ENCODE measurements around the gene TBC1D7.

TBC1D7 gene

DNA sequence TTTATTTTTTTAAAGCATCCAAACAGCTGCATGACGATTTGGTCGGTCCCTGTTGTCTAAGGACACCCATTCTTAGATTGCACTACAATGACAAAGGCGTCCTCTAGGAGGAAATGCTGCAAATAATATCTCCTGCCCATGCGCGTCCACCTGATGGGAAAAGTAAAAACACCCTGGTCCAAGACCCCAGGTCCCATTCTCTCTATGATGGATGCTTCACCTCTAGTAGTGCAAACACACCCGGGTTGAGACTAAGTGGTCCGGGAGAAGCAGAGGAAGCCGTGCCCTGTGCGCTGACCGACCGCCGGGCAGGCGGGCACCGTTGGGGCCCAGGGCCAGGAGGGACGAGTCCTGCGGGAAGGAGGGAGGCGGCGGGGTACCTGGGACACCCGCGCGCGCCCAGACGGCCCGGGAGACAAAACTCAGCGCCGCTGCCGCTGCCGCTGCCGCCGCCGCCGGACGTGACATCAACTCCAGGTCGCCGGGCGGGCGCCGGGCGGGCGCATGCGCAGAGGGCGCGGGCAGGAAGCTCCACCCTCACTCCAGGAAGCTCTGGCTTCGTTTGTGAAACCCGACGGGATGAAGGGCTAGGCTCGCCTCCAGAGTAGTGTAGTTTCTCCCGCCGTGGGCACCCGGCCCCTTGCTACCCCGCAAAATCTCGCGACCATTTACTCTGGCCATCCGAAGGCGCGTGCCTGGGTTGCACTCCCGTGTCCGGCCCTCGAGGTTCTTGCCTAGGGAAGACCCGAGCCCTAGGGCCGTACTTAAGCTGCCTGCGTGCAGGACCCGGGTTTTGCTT is at the start of gene TBC1D7:
TBC1D7 (minus strand) TSS at position 462 of the 799 bp plus-strand sequence. CDS start 1,639 bp downstream, outside the sequence.
- peak; percentile 93 for DNase-seq

DNA sequence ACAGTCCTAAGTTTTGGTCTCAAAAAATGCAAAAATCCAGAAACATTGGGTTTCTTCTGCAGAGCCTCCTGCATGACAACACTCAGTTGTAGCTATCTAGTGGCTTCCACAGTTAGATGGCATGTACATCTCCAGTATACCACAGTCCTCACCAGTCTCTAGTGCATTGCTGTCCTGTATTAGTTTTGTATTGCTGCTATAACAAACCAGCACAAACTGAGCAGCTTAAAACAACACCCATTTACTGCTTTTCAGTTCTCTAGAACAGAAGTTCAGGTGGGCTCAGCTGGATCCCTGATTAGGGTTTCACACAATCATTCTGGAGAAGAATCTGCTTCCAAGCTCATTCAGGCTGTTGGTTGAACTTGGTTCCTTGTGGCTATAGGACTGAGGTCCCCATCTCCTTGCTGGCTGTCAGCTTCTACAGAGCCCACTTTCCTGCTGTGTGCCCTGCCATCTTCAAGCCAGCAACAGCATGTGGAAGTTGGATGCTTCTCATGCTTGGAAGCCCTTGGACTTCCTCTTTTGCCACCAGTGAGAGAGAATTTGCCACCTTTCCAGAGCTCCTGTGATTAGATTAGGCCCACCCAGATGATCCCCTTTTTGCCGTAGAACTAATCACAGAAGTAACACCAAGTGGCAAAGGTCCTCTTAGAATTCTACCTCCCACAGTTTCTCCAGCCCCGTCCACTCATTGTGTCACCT is 48.9 kb upstream of the TBC1D7 start:
- DNase-seq, result no peak

DNA sequence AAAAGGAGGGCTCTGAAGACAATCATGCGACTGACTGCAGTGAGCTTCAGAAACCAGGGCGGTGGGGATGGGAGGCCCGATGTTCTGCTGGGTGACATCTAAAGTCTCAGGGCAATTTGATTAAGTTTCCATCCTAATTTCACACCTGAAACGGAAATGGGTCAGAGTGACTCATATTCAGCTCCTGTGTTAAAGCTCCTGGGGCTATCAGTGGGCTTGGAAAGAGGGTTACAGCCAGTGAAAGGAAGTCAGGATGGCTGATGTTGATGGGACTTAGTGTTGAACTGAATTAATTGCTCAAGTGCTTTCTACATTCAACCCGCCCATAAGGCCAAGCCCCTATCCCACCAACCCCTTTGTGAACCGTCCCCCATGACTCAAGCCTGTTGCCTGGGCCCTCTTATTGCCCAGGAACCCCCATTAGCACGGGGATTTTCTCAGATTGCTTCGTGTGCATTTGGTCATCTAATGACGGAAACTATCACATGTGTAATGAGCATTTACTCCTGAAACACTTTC is 47.1 kb upstream of the TBC1D7 start:
- peak; percentile 41 for DNase-seq

DNA sequence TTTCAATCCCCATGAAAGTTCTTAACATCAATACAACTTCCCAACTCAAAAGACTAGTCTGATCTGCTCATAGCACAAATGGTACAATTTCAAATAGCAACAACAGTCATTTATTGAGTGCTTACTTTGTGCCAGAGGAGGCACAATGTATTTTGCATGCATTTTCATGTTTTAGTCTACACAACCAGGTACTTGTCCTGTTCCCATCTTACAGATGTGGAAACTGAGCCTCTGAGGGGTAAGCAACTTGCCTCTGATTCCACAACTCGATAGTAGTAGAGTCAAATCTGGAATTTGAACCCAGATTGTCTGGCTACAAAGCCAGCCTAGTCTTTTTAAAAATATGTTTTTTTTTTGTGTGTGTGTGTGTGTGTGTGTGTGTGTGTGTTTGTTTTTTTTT is 45.6 kb upstream of the TBC1D7 start:
- DNase-seq, result no peak

DNA sequence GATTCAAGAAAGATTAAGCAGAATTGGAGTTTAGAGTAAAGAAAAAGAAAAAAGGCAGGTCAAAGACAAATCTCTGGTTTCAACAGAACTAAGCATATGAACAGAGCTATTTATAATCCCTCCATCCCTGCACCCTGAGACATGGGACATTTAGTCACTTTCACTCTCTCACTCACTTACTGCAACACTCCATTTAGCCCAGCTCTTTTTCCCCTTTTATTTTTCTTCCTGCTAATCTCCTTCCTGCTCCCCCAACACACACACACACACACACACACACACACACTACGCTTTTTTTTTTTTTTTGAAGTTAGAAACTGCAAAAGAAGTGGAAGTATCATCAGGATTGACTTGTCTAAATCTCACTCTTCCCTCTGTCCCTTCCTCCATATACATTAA is 45.1 kb upstream of the TBC1D7 start:
- DNase-seq, result no peak

DNA sequence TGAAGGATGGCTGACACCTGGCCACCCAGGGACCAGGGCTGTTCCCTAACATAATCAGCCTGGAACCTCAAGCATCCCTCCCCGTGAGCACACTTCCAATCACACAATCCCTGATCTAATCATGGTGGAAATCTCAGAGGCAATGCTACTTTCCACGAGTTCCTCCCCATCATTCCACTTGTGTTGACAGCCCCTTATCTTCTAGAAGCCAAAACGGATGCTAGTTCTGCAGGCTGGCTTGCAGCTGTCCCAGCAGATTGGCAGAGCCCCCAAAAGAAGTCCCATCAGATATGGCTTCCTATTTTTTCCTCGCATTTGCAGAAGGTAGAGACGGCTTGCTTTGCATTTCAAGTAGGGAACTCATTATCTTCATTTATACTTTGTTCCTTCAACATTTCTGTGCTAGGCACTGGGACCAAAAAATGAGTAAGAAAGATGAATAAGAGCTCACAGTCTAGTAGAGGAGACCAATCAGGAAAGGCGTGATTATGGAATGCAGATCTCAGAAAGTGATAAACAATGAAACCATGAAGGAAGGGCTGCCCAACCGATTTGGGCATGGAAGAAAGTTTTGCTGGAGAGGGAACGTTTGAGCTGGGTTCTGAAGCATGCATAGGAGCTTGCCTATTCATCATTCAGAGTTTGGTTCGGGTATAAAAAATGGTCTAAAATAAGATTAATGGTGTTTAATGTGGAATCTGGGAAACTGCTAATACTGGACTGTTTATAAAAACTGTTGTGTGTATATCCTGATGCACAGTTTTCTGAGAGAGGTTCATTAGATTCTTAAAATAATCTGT is 44.6 kb upstream of the TBC1D7 start:
- DNase-seq, result no peak

DNA sequence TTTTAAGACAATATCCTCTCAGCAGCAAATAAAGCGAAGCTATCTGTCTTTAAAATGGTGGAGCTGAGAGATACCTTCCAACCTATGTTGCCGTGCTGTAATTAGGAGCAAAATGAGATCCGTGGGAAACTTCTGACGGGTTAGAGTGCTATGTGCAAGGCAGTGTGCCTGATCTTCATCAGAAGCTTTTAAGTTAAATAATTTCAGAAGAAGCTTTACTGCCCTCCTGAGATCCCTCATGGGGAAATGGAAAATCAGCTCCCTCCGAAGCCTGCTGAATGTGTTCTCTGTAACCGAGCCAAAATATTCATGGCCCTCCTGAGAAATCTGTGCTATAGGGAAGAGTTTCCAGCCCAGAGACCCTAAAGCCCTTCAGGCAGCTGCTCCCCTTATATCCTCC is 43.7 kb upstream of the TBC1D7 start:
- DNase-seq, result no peak

DNA sequence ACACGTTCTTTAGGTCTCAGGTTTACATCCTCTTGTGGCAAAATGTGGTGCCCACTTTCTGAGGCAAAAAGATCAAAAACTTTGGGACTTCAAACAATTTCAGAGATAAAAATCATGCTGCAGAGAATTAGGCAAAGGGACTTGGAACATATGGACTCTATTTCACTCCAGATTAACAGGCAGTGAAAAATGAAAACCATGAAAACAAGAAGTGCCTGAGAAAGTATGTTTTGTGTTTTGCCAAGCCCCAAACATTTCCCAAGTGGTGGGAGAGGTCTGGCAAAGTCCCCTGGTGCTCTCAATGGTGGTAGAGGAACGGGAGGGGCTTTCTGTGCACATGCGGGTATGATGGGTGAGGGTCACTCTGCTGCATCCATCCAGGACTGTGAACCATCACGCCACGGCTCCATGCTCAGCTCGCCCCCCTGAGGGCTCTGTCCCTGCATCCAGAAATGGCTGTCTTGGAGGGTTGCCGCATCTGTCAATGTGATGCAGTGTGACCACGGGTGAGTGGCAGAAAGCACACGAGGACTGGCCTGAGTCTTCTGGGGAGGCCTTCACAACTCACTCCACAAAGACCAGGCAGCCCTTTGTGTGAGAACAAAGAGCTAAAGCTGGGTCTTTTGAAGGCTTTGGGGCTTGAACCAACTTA is 43.2 kb upstream of the TBC1D7 start:
- DNase-seq, result no peak

DNA sequence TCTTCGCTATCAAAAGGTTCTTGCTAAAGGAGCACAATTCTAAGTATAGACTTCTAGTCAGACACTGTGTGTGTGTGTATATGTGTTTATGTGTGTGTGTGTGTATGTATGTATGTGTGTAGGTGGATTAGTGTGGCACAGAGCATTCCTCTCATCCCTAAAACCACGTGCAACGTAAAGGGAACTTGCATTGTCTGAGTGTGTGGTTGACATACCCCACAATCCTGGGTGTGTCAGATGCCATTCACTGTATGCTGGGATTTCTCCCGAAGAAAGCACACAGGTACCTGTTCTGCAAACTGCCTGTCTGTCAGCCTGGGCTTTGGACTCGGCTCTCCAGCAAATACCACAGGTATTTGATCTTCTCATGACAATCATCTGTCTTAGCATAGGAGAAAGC is 42.3 kb upstream of the TBC1D7 start:
- no peak for DNase-seq

DNA sequence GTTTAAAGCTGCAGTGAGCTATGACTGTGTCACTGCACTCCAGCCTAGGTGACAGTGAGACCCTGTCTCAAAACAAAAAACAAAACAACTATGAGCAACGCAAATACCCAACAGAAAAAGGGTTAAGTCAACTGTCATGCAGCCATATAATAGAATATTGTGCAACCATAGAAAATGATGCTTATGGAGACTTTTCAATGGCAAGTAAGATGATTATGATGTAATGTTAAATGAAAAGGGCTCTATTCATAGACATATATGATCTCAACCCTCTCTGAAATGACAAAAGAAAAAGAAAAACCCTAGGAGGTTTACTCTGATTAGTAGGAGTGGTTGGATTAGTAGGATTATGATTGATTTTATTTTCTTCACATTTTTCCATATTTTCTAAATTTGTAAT is 41.3 kb upstream of the TBC1D7 start:
- DNase-seq, result no peak

DNA sequence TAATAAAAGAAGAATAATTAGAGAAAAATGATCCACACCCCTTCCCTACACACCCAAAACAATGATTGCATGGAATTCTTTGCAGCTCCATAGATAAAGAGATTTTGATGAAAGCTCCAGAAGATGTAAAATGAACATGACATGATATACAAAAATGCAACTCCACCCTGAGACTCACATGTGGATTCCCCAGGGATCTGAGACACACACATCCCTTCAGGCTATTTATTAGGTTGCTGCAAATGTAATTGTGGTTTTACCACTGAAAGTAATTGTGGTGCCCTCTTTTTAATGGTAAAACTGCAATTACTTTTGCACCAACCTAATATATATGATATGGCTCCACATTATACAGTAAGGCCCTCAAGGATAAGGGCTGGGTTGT is 40.4 kb upstream of the TBC1D7 start:
- DNase-seq, result no peak

DNA sequence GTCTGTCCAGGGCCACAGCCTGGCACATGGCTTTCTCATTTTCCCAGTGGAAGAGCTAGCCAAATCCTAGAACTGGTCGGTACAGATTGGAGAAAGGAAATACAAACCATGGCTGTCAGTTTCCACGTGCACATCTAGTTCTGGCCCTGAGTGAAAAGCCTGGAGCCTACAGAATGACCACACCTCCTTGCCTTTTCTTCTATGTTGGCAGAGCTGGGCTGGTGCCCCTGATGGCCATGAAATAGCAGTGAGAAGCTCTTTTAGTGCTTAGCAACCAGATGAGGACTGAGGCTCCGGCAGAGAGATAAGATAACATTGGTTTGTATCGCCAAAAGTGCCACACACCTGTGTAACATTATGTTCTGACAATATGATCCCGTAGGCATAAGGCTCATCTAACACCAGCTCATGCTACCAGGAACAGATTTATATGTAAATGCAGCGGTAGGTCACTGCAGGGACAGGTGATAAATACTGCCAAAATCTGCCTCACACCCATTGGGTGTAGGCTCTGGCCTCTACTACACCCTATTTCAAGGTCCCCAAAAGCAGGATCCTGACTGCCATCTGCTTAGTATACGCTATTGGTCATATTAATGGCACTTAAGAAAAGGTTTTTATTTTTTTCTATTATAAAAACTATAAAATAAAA is 39.9 kb upstream of the TBC1D7 start:
- no peak for DNase-seq

DNA sequence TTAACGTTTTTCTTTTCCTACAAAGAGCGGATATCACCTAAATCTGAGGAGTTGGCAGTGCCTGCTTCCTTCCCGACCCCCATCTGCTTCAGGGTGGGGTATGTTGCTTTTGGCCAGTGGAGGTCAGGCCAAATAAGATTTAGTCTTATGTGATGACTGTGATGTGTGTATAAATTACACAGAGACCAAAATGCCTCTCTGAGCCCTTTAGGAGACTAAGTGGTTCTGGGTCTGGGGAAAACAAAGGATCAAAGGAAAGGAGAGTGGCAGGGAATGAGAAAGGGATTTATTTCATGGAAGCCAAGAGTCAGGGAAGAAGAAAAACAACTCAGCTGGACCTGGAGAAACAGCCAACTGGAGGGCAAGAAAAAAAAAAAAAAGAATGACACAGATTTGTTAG is 39.1 kb upstream of the TBC1D7 start:
- DNase-seq, result no peak

DNA sequence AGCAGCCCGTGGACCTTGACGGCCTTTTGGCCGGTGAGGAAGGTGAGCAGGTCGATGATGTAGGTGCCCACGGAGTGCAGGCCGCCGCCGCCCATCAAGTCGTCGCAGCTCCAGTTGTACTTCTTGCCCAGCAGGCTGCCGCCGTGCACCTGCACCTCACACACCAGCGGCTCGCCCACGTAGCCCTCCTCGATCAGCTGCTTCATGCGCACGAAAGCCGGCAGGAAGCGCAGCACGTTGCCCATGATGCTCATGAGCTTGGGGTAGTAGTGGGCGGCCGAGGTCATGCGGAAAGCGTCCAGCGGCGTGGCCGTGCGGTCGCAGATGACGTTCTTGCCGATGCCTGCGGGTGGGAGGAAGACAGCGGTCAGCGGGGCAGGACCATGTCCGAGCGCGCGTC is 37.0 kb upstream of the TBC1D7 start:
- DNase-seq, result no peak

DNA sequence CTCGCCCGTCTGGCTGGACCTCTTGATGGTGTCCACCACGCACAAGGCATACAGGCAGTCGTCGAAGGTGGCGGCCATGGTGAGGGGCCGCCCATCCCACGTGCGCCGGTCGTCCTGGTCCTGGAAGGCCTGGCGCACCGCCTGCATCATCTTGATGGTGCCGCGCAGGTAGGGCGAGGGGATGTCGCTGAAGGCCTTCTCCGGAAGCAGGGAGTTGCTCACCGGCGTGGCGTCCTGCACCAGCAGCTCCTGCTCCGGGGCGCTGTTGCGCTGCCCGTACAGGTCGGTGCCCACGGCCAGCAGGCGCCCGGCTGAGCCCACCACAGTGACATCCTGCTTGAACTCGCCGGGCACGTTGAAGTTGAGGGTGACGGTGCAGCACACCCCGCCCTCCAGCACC is 36.5 kb upstream of the TBC1D7 start:
- no peak for DNase-seq

DNA sequence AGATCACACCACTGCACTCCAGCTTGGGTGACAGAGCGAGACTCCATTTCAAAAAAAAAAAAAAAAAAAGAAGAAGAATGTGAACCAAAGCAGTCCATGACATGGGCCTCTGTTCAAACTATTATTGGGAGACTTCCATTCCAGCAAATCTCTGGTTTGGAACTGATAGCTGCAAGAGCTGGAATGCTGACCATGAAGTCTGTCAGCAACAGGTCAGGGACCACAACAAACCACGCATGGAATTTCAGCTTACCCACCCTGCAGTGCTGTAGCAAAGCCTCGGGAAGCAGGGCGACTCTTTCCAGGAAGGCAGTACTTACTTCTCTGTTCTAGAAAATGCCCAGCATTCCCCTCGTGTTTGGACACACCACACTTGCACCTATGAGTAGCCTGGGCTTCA is 34.1 kb upstream of the TBC1D7 start:
- DNase-seq, result no peak

DNA sequence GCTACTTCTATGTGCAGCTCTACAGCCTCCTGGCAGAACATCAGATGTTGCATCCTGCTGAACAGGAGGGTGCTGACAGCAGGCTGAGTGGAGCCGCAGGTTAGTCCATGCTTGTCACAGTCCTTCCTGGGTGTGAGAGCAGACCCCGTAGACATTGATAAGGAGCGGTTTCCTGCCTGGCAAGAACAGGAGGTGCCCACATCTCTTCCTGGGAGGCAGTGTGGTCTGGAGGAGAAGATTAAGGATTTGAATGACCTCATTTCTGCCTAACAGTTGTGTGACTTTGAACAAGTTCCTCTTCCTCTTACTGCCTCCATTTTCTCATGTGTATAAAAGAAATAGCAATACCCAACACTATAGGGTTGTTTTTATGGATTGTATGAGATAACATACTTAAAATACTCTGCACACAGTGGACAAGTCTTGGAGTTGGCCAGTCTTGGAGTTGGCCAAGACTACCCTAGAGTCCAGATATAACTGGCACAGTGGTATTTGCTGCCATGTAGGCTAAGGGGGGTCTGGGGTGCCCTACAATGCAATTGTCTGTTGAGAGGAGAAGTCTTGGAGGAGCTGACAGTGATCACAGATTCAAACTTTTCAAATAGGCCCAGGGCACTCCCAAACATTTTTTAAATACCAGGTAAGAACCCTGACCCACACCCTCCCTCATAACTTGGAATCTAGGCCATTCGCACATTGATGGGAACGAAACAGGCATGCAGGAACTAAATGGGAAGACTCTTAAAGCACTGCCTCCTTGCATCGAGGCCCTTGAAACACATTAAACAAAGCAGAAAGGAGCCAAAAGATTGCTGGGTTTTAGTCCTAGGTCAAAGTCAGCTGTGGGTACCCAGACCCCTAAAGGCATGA is 32.6 kb upstream of the TBC1D7 start:
- no peak for DNase-seq

DNA sequence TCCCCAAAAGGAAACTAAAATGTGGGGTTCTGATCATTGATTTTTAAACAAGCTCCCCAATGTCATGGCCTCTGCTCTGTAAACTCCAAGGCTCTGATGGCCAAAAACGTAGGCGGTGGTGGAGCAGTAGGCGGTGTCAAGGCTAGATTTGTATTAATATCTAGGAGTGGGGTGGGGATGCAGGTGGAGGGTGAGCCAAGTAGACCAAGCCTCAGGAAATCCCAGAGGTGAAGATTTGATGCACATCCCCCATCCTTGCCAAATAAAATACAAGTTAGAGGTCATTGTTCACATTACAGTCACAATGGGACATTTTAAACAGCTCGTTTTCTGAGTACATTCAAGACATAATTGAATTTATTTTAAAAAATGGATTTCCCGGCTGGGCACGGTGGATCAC is 30.9 kb upstream of the TBC1D7 start:
- no peak for DNase-seq

DNA sequence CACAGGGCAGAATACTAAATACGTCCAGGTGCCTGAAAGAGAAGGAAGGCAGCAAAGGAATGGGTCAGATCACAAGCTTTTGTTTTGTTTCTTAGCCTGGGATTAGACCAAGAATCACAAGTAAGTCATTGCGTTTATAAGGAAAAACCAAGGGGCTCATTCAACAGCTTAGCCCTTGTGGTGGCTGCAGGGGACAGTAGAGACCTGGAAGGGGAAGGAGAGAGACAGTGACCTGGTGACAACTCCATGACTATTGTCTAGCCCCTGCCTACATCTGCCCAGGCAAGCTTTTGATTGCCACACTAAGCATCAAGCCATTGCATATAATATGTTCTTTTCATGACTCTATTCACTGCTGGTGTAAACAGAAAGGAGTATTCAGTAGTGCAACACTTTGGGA is 30.2 kb upstream of the TBC1D7 start:
- DNase-seq, result no peak

DNA sequence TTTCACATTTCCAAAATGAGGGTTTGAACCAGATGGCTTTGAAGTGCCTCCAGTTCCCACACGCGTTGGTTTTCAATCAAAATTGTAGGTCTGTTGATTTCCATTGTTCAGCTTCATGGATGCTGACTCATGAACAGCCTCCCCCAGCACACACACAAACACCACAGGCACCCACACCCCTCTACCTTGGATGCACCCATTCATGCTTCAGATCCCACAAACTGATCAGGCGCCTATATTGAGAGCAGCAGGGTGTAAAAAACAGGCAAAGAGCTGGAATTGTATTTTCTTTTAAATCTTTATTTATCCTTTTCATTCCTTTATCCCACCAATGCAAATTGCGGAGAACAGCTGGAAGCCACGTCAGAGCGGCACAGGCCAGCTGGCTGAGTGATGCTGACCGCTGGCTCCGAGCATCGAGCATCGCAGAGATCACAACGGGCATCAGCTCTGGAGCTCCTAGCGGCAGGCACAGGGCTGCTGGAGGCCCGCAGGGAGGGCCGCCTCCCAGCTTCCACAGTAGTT is 29.3 kb upstream of the TBC1D7 start:
- DNase-seq, result no peak
